Neural cell (in vitro differentiated cells): ENCODE measurements around the gene RFX5. TPM values are rescaled to one million over a fixed set of nuclear protein-coding genes. Genes with fewer than 3 reads are reported as not detected.

Experiments
- H2AFZ ChIP-seq: fragments of 200-600, 300-800 bp; sonication (generic), shearing (Covaris generic); 2 replicates; pipeline ENCODE4 v1.6.0; 2014; ENCODE audit warnings: low read depth, mild to moderate bottlenecking, antibody characterized with exemption, low read length, moderate library complexity
- H3F3A ChIP-seq: fragments of 200-600 bp; shearing (Covaris generic); 2 replicates; pipeline ENCODE4 v1.6.1; 2016; ENCODE audit warnings: mild to moderate bottlenecking, moderate library complexity, mixed read lengths, antibody characterized with exemption, low read length; ENCODE audit not compliant: insufficient read depth, poor library complexity, severe bottlenecking
- H3K27ac ChIP-seq: fragments of 200-600, 300-800 bp; sonication (generic), shearing (Covaris generic); 2 replicates; pipeline ENCODE4 v1.5.1; 2014; ENCODE audit warnings: mild to moderate bottlenecking, low read length, moderate library complexity
- H3K27me3 ChIP-seq: fragments of 300-800, 200-600 bp; sonication (generic), shearing (Covaris generic); 2 replicates; pipeline ENCODE4 v1.6.0; 2014; ENCODE audit warnings: mild to moderate bottlenecking, low read depth, low read length, moderate library complexity; ENCODE audit not compliant: insufficient read depth
- H3K36me3 ChIP-seq: fragments of 300-800, 200-600 bp; sonication (generic), shearing (Covaris generic); 2 replicates; pipeline ENCODE4 v1.5.1; 2014; ENCODE audit warnings: mild to moderate bottlenecking, antibody characterized with exemption, low read length, moderate library complexity; ENCODE audit not compliant: insufficient read depth
- H3K4me2 ChIP-seq: fragments of 300-800, 200-600 bp; sonication (generic), shearing (Covaris generic); 2 replicates; pipeline ENCODE4 v1.6.0; 2014; ENCODE audit warnings: mild to moderate bottlenecking, low read length
- H3K4me3 ChIP-seq: fragments of 300-800, 200-600 bp; sonication (generic), shearing (Covaris generic); 2 replicates; pipeline ENCODE4 v1.5.1; 2014; ENCODE audit warnings: mild to moderate bottlenecking, low read length, moderate library complexity
- H3K79me2 ChIP-seq: fragments of 200-600 bp; shearing (Covaris generic); replicated peaks from 2 replicates; pipeline ENCODE4 v1.6.0; 2014; ENCODE audit warnings: mild to moderate bottlenecking, low read length, moderate library complexity; ENCODE audit not compliant: insufficient read depth
- H3K9ac ChIP-seq: fragments of 300-800, 200-600 bp; sonication (generic), shearing (Covaris generic); 2 replicates; pipeline ENCODE4 v1.6.1; 2016; ENCODE audit warnings: mild to moderate bottlenecking, low read length, mixed read lengths
- H3K9me2 ChIP-seq: fragments of 200-600 bp; shearing (Covaris generic); 2 replicates; pipeline ENCODE4 v1.6.1; 2016; ENCODE audit warnings: mild to moderate bottlenecking, low read length, mixed read lengths; ENCODE audit not compliant: insufficient read depth
- H3K9me3 ChIP-seq: fragments of 200-600, 300-800 bp; sonication (generic), shearing (Covaris generic); 2 replicates; pipeline ENCODE4 v1.6.1; 2016; ENCODE audit warnings: mild to moderate bottlenecking, mixed run types, low read length, moderate library complexity, mixed read lengths
- H4K20me1 ChIP-seq: fragments of 200-600 bp; shearing (Covaris generic); 2 replicates; pipeline ENCODE4 v1.6.1; 2016; ENCODE audit warnings: mild to moderate bottlenecking, mixed run types; ENCODE audit not compliant: insufficient read depth
- CTCF ChIP-seq: fragments of 450-650 bp; IDR thresholded peaks from 2 replicates; pipeline ENCODE4 v1.5.1; 2014; ENCODE audit warnings: antibody characterized with exemption, mild to moderate bottlenecking, moderate library complexity; ENCODE audit not compliant: poor library complexity, severe bottlenecking
- EP300 ChIP-seq: fragments of 450-650 bp; conservative IDR thresholded peaks from 2 replicates; pipeline ENCODE4 v1.6.1; 2014; ENCODE audit warnings: antibody characterized with exemption, mild to moderate bottlenecking, moderate library complexity; ENCODE audit not compliant: poor library complexity, severe bottlenecking
- EZH2 ChIP-seq: fragments of 200-600, 300-800 bp; shearing (Covaris generic), sonication (generic); IDR thresholded peaks from 2 replicates; pipeline ENCODE4 v1.6.1; 2014; ENCODE audit warnings: antibody characterized with exemption, low read length, borderline replicate concordance, mild to moderate bottlenecking; ENCODE audit not compliant: insufficient read depth, poor library complexity, severe bottlenecking
- MXI1 ChIP-seq: fragments of 450-650 bp; conservative IDR thresholded peaks from 2 replicates; pipeline ENCODE4 v1.6.1; 2014; ENCODE audit warnings: antibody characterized with exemption, mild to moderate bottlenecking; ENCODE audit not compliant: poor library complexity, severe bottlenecking
- POLR2AphosphoS5 ChIP-seq: IDR thresholded peaks from 2 replicates; pipeline ENCODE4 v1.6.1; 2012
- RAD21 ChIP-seq: fragments of 450-650 bp; conservative IDR thresholded peaks from 2 replicates; pipeline ENCODE4 v1.6.1; 2014; ENCODE audit warnings: antibody characterized with exemption, mild to moderate bottlenecking, moderate library complexity
- REST ChIP-seq: IDR thresholded peaks from 2 replicates; pipeline ENCODE4 v1.6.1; 2012; ENCODE audit warnings: borderline replicate concordance
- SMC3 ChIP-seq: fragments of 450-650 bp; conservative IDR thresholded peaks from 2 replicates; pipeline ENCODE4 v1.6.1; 2014; ENCODE audit warnings: antibody characterized with exemption, mild to moderate bottlenecking, moderate library complexity; ENCODE audit not compliant: poor library complexity
- TAF1 ChIP-seq: IDR thresholded peaks from 2 replicates; pipeline ENCODE4 v1.6.1; 2012; ENCODE audit warnings: low read depth
- polyA plus RNA-seq: library from polyadenylated mRNA; depleted of rRNA; stranded (reverse); fragments of >200 nt; gene quantifications from 2 replicates; pipeline ENCODE4 v1.2.3, GENCODE V29; 2014

RFX5 gene
- polyA plus RNA-seq, 1 donor from 2014 or later: 36.7 TPM

- Histone ChIP-seq H3K27ac (no peak overlapping the region), H3K79me2 (peaks cover 12% of the 10 kb centered on the region), H3K9me2 (no peaks in the 10 kb centered on the region), H3K4me3 (no peak overlapping the region), H3K9ac (no peak overlapping the region), H3K27me3 (no peaks in the 10 kb centered on the region), H3F3A (no peaks in the 10 kb centered on the region), H3K36me3 (no peaks in the 10 kb centered on the region), H4K20me1 (no peaks in the 10 kb centered on the region), H2AFZ (no peak overlapping the region), H3K4me2 (no peak overlapping the region), H3K9me3 (no peaks in the 10 kb centered on the region)
- TF ChIP-seq EZH2: no peak
- no peak for TF ChIP-seq REST
- TF ChIP-seq CTCF: no peak
- TF ChIP-seq MXI1: no peak
- no peak for TF ChIP-seq POLR2AphosphoS5
- TF ChIP-seq RAD21: no peak
- TF ChIP-seq EP300: no peak
- no peak for TF ChIP-seq SMC3
- no peak for TF ChIP-seq TAF1
Observed at GRCh38 chr1:151342569-151342968, 4.5 kb downstream of the RFX5 start.

GRCh38 chr1:151342021-151342420, 5.0 kb downstream of the RFX5 start:
- Histone ChIP-seq H3K27ac (no peak overlapping the region), H3K36me3 (no peaks in the 10 kb centered on the region), H4K20me1 (no peaks in the 10 kb centered on the region), H3K9ac (no peak overlapping the region), H3K4me3 (no peak overlapping the region), H3K4me2 (no peak overlapping the region), H3K79me2 (peaks cover 12% of the 10 kb centered on the region), H3K9me2 (no peaks in the 10 kb centered on the region), H2AFZ (no peak overlapping the region), H3F3A (no peaks in the 10 kb centered on the region), H3K9me3 (no peaks in the 10 kb centered on the region), H3K27me3 (no peaks in the 10 kb centered on the region)
- TF ChIP-seq CTCF (no peak), SMC3 (no peak), RAD21 (no peak), EZH2 (no peak), MXI1 (no peak), REST (no peak), TAF1 (no peak), EP300 (no peak), POLR2AphosphoS5 (no peak)
